NK-92 (cell line): ENCODE results near the gene RAMP2.
"Not testable (repeated sequence)": the region's sequence is repeated elsewhere in the genome, so short reads cannot be mapped to it uniquely, and the experiment has no call there.

Experiments used
- DNase-seq: peaks from one replicate; lab custom pipeline; 2025; ENCODE audit not compliant: unreplicated experiment; lab: John Stamatoyannopoulos, UW

RAMP2 gene

DNA sequence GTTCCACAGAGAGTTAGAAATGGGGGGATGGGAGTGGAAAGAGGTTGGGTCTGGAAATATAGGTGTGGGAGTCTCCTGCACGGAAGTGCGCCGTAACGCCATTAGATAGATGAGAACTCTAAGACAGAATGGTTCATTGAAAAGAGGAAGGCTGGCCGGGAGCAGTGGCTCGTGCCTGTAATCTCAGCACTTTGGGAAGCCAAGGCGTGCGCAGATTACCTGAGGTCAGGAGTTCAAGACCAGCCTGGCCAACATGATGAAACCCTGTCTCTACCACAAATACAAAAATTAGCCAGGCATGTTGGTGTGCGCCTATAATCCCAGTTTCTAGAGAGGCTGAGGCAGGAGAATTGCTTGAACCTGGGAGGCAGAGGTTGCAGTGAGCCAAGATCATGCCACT is 7.0 kb downstream of the RAMP2 start:
- not testable (repeated sequence) for DNase-seq

DNA sequence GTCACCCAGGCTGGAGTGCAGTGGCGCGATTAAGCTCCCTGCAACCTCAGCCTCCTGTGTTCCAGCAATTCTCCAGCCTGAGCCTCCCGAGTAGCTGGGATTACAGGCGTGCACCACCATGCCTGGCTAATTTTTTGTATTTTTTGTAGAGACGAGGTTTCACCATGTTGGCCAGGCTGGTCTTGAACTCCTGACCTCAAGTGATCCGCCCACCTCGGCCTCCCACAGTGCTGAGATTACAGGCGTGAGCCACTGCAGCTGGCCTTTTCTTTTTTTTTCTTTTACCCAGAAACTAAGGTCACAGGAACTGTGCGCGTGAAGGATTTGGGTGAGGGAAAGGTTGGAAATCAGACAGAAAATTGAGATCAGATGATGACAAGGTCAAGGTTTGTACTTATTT is 8.9 kb downstream of the RAMP2 start:
- not testable (repeated sequence) for DNase-seq

- no peak for DNase-seq
Observed at GRCh38 chr17:42772945-42773289, 11.9 kb downstream of the RAMP2 start.

- no peak for DNase-seq
Observed at GRCh38 chr17:42773290-42774035, 12.4 kb downstream of the RAMP2 start, which contains the start of gene VPS25. Gene VPS25, plus strand, starts transcription at chr17:42773449. Its CDS starts 27 bp downstream, at chr17:42773476.

DNA sequence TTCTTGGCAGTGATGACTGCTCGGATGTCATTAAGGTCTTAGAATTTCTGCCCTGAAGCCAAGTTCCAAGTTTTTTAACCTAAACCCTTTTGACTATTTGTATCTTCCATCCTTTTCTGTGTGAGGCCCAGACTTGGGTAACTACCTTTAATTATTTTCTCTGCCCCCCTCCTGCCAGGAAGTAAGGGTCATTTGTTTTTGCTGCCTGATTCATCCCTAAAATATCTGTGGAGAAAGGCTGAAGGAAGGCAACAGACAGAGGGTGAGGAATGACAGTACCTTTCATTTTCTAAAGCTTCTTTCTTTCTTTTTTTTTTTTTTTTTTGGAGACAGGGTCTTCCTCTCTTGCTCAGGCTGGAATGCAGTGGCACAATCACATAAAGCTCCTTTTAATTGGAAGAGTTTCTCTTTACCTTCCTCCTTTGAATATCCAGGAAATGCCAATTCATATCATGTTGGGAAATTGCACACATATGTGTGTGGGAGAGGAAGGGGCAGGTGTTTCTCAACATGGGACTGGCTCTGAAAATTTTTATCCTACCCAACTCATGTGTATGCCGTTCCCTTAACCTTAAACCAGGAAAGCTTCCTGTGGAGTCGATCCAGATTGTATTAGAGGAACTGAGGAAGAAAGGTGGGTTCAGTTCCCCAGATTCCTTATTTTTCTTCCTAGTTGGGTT is 13.2 kb downstream of the RAMP2 start:
- no peak for DNase-seq

- no peak for DNase-seq
Observed at GRCh38 chr17:42775534-42776098, 14.6 kb downstream of the RAMP2 start.

GRCh38 chr17:42778570-42778969 is 17.5 kb downstream of the RAMP2 start:
- no peak for DNase-seq

GRCh38 chr17:42779304-42779935 is 18.4 kb downstream of the RAMP2 start:
- no peak for DNase-seq

- no peak for DNase-seq
Observed at GRCh38 chr17:42779936-42780850, 19.2 kb downstream of the RAMP2 start, which contains the start of gene WNK4. Gene WNK4, plus strand, starts transcription at chr17:42780610. Its CDS starts 89 bp downstream, at chr17:42780699.

GRCh38 chr17:42780851-42781638 is 20.0 kb downstream of the RAMP2 start:
- DNase-seq = no peak

- DNase-seq = no peak
Observed at GRCh38 chr17:42781639-42782165, 20.7 kb downstream of the RAMP2 start.

- no peak for DNase-seq
Observed at GRCh38 chr17:42782166-42783061, 21.4 kb downstream of the RAMP2 start.

DNA sequence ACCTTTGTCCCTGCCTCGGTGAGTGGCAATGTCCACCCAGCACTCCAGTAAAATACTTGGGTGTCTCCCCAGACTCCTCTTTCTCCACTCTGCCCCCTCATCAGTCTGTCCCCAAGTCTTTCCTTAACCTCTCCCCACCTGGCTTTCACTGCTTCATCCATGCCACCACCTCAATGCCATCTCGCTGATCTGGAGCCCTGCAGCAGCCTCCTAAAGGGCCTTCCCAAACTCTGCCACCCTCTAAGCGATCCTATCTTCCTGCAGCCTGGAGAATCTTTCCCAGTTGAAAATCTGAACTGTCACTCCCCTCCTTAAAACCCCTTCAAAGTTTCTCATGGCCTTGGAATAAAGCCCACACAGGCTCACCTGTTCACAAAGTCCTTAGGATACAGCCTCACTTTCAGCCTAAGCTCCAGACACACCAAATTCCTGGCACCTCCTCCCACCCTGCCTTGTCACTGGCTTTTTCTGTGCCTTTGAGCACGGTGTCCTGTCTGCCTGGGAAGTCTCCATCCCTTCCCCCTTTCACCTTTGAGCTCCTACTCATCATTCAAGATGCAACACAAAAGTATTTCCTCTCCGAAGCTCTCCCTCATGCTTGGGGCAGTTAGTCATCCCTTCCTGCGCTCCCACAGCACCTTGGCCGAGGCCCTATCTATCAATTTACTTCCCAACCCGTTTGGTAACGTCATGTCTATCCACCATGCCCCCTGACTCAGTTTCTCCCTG is 22.2 kb downstream of the RAMP2 start:
- DNase-seq = no peak

DNA sequence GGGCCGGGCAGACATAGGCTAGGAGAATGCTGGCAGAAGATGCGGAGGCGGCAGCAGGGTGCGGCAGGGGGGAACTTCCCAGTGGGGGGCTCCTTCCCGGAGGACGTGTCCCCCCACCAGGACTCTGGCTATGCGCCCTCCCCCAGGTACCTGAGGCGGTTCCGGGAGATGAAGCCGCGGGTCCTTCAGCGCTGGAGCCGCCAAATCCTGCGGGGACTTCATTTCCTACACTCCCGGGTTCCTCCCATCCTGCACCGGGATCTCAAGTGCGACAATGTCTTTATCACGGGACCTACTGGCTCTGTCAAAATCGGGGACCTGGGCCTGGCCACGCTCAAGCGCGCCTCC is 22.7 kb downstream of the RAMP2 start:
- no peak for DNase-seq

GRCh38 chr17:42784409-42784808 is 23.4 kb downstream of the RAMP2 start:
- no peak for DNase-seq

DNA sequence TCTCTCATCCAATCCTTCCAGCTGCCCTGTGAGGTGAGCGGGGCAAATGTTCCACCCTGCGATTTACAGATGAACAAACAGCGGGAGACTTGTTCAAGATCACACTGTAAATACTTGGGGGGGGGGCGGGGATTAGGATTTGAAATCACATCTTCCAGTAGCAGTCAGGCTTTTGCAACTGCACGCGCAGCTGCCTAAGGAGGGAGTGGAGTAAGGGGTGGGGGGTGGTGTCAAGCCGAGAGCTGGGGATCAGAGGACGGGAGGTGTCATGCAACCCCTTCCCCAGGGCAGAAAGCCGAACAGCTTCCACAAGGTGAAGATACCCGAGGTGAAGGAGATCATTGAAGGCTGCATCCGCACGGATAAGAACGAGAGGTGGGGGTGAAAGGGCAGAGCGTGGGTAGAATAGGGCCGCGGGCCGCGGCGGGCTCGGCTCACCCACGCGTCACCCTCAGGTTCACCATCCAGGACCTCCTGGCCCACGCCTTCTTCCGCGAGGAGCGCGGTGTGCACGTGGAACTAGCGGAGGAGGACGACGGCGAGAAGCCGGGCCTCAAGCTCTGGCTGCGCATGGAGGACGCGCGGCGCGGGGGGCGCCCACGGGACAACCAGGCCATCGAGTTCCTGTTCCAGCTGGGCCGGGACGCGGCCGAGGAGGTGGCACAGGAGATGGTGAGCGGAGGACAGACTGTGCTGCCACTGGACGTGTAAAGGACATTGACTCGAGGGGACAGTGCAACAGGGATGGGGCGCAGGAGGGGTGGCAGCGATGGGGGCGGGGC is 24.0 kb downstream of the RAMP2 start:
- no peak for DNase-seq

GRCh38 chr17:42787266-42787665 is 26.2 kb downstream of the RAMP2 start:
- DNase-seq = no peak
